Panc1 (cell line): Measurements from ENCODE around the gene EHBP1L1. TPM values are rescaled to one million over a fixed set of nuclear protein-coding genes. Genes with fewer than 3 reads are reported as not detected.
A peak's percentile ranks its signal among the peaks of the same experiment; 100 is the strongest.

Experiments
- ATAC-seq: fragments of 200-7000 bp; cut with Tn5 transposase; 2 replicates; pipeline ENCODE4 v1.9.1; 2020; ENCODE audit warnings: mild to moderate bottlenecking, moderate library complexity
- BruUV-seq: library from RNA; stranded (reverse); fragments of 400-500 nt; replicated peaks from 2 replicates; lab custom pipeline; 2021; lab: Mats Ljungman, UMichigan
- CTCF ChIA-PET: fragments of 300-600 bp; sonication (Branson Sonifier 250); formaldehyde crosslinking; loops from one replicate; lab custom pipeline; 2022; ENCODE audit warnings: antibody characterized with exemption; lab: Charles Lee
- POLR2A ChIA-PET: fragments of 300-600 bp; sonication (Branson Sonifier 250); formaldehyde crosslinking; loops from one replicate; lab custom pipeline; 2022; ENCODE audit warnings: antibody characterized with exemption; lab: Charles Lee
- DNase-seq: peaks from one replicate; pipeline ENCODE4 v3.0.0-alpha.2; 2010; ENCODE audit warnings: low read depth, low spot score
- H3K27ac ChIP-seq: 2 replicates; pipeline ENCODE4 v1.5.1; 2011; ENCODE audit warnings: mild to moderate bottlenecking, low read length, inconsistent platforms
- H3K27me3 ChIP-seq: fragments of 200-500 bp; sonication (Bioruptor generic); 2 replicates; pipeline ENCODE4 v1.6.0; 2014; ENCODE audit warnings: low read length, inconsistent platforms; ENCODE audit not compliant: control insufficient read depth, insufficient read depth
- H3K36me3 ChIP-seq: fragments of 200-500 bp; sonication (Bioruptor generic); 2 replicates; pipeline ENCODE4 v1.5.1; 2014; ENCODE audit warnings: inconsistent platforms, mild to moderate bottlenecking, low read length, moderate library complexity; ENCODE audit not compliant: control insufficient read depth, insufficient read depth
- H3K4me1 ChIP-seq: 2 replicates; pipeline ENCODE4 v1.5.1; 2011; ENCODE audit warnings: inconsistent platforms, mild to moderate bottlenecking, low read length, moderate library complexity; ENCODE audit not compliant: control insufficient read depth, insufficient read depth
- H3K4me3 ChIP-seq, 2 experiments: 2 replicates each; pipeline ENCODE4 v1.5.1; 2011 to 2012; ENCODE audit warnings: low read depth in 2 of 2, low read length in 2 of 2, mild to moderate bottlenecking in 2 of 2, inconsistent platforms in 1 of 2, moderate library complexity in 1 of 2
- H3K9me3 ChIP-seq: fragments of 200-500 bp; sonication (Bioruptor generic); 2 replicates; pipeline ENCODE4 v1.5.1; 2014; ENCODE audit warnings: low read depth, mild to moderate bottlenecking, inconsistent platforms, low read length, moderate library complexity; ENCODE audit not compliant: control insufficient read depth, insufficient read depth
- CTCF ChIP-seq: fragments of 450-650 bp; IDR thresholded peaks from 2 replicates; pipeline ENCODE4 v1.5.1; 2017; ENCODE audit warnings: mild to moderate bottlenecking
- POLR2AphosphoS5 ChIP-seq: IDR thresholded peaks from 2 replicates; pipeline ENCODE4 v1.6.1; 2012; ENCODE audit warnings: mild to moderate bottlenecking, low read depth, low read length, moderate library complexity
- REST ChIP-seq, 2 experiments: IDR thresholded peaks; 2 replicates each; pipeline ENCODE4 v1.6.1; 2011 to 2012; ENCODE audit warnings: low read depth in 2 of 2, control low read depth in 1 of 2, low read length in 1 of 2, mild to moderate bottlenecking in 1 of 2, moderate library complexity in 1 of 2; ENCODE audit not compliant: insufficient read depth in 1 of 2
- SIN3A ChIP-seq: IDR thresholded peaks from 2 replicates; pipeline ENCODE4 v1.6.1; 2012; ENCODE audit warnings: low read depth, mild to moderate bottlenecking, low read length, moderate library complexity, borderline replicate concordance; ENCODE audit not compliant: insufficient read depth
- TCF7L2 ChIP-seq: IDR thresholded peaks from 2 replicates; pipeline ENCODE4 v1.6.1; 2011; ENCODE audit warnings: mild to moderate bottlenecking, low read depth, low read length, inconsistent platforms
- in situ Hi-C: cut with HindIII; loops from 2 replicates; pipeline ENCODE4 v1.10.0; 2016; ENCODE audit warnings: low sequenced_read_pairs, low pct_unique_long_range_greater_than_20kb
- intact Hi-C: fragments of 100-400 bp; cut with micrococcal nuclease; formaldehyde crosslinking; loops from one replicate; pipeline ENCODE4 v1.10.0; 2022; ENCODE audit not compliant: unreplicated experiment
- total RNA-seq: library from RNA; stranded (reverse); gene quantifications from one replicate; pipeline ENCODE4 v1.2.1, GENCODE V29; 2021; ENCODE audit not compliant: unreplicated experiment

EHBP1L1 gene
- total RNA-seq, 1 experiment from 2014 or later = 108 TPM

GRCh38 chr11:65530157-65530496 is 45.7 kb upstream of the EHBP1L1 start:
- in situ Hi-C loops = no loop called here
- TF ChIP-seq POLR2AphosphoS5 (no peak), TCF7L2 (no peak), CTCF (no peak; the same call in 1 of the 2 replicates), REST (IDR thresholded peaks at IDR 0.05; ENCODE audit: insufficient read depth in 1 of 2, low read depth in 2 of 2, low read length in 1 of 2) (no peak), SIN3A (no peak)
- CTCF ChIA-PET = interaction anchor here (0.6 kb wide), 1 partner anchor 22 kb away, joined by 3 read pairs; no protein-coding TSS in a partner anchor

GRCh38 chr11:65532388-65533064 is 43.3 kb upstream of the EHBP1L1 start:
- DNase-seq = no peak
- Histone ChIP-seq H3K4me3 (no peak overlapping the region), H3K9me3 (no peaks in the 10 kb centered on the region), H3K27ac (no peak overlapping the region), H3K36me3 (peaks cover 6% of the 10 kb centered on the region; the same call in 1 of the 2 replicates), H3K4me1 (peaks cover 7% of the 10 kb centered on the region), H3K27me3 (no peaks in the 10 kb centered on the region)
- no TSS peak for BruUV-seq
- intact Hi-C loops = no loop called here
- no peak for ATAC-seq
- TF ChIP-seq TCF7L2 (no peak), SIN3A (no peak), CTCF (no peak), POLR2AphosphoS5 (no peak), REST (IDR thresholded peaks at IDR 0.05; ENCODE audit: insufficient read depth in 1 of 2, low read depth in 2 of 2, low read length in 1 of 2) (no peak)
- ChIA-PET CTCF (no interaction called here), POLR2A (no interaction called here)
- in situ Hi-C loops = no loop called here

More at GRCh38 chr11:65530157-65530496, 45.7 kb upstream of the EHBP1L1 start:
- POLR2A ChIA-PET = no interaction called here
- no TSS peak for BruUV-seq
- H3K27ac ChIP-seq = no peak overlapping the region; the same call in 1 of the 2 replicates
- peaks cover 5% of the 10 kb centered on the region; the same call in 1 of the 2 replicates for H3K4me1 ChIP-seq
- H3K9me3 ChIP-seq = no peaks in the 10 kb centered on the region
- H3K36me3 ChIP-seq = peaks cover 6% of the 10 kb centered on the region; the same call in 1 of the 2 replicates
- H3K4me3 ChIP-seq = no peak overlapping the region
- intact Hi-C loops = no loop called here
- DNase-seq = no peak
- ATAC-seq = peak; percentile 51; the same call in 1 of the 2 replicates
- no peaks in the 10 kb centered on the region for H3K27me3 ChIP-seq
